GM18511 (cell line): ENCODE results near the gene UBTD2.
"Not testable (repeated sequence)": the region's sequence is repeated elsewhere in the genome, so short reads cannot be mapped to it uniquely, and the experiment has no call there.

Source experiments
- ATAC-seq: cut with Tn5 transposase; IDR thresholded peaks from one replicate; pipeline ENCODE4 v1.9.1; 2021; ENCODE audit warnings: mild to moderate bottlenecking, moderate library complexity; ENCODE audit not compliant: unreplicated experiment

Gene UBTD2, protein sequence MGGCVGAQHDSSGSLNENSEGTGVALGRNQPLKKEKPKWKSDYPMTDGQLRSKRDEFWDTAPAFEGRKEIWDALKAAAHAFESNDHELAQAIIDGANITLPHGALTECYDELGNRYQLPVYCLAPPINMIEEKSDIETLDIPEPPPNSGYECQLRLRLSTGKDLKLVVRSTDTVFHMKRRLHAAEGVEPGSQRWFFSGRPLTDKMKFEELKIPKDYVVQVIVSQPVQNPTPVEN

DNA sequence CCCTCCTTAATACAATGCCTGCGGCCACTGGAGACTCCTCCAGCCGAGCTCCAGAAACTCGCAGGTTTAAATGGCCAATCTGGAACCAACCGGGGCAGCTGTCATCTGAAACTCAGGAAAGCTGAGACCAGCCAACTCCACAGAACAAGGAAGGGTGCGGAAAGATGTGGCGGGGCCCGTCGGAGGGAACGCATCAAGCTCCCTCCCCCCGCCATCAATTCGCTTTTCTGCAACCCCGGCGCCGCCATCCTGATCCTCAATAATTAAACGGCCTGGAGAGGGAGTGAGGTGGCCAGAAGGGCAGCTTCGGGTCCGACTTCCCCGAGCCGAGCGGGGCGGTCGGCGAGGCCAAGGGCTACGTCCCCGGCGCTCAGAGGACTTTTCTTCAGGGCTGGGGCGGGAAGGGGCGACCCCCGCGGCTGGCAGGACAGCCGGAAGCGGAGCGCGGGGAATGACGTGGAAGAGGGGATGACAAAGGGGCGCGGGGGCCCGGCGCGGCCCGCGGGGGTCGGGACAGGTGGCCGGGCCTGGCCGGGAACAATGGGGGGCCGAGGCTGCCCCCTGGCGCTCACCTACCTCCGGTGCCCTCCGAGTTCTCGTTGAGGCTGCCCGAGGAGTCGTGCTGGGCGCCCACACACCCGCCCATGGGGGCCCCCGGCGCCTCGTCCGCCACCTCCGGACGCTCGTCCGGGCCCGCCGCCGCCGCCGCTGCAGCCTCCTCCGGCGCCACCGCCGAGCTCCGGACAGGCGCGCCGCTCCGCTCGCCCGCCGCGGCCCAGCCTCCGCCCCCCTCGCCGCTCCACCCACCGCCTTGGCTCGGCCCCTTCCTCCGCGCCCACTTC, at the start of gene UBTD2:
Gene UBTD2 (minus strand): TSS at position 745 of the 842 bp plus-strand sequence. CDS start 99 bp downstream, at position 646.
- peak; percentile 92 for ATAC-seq

DNA sequence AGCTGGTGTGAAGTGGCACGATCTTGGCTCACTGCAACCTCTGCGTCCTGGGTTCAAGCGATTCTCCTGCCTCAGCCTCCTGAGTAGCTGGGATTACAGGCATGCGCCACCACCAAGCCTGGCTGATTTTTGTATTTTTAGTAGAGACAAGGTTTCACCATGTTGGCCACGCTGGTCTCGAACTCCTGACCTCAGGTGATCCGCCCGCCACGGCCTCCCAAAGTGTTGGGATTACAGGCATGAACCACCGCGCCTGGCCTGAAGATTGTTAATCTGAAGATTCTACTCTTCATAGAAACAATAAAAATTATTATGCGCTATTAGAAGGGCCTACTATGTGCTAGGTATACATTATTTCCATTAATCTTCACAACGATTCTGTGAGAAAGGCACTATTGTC, 43.3 kb upstream of the UBTD2 start:
- ATAC-seq, result not testable (repeated sequence)

DNA sequence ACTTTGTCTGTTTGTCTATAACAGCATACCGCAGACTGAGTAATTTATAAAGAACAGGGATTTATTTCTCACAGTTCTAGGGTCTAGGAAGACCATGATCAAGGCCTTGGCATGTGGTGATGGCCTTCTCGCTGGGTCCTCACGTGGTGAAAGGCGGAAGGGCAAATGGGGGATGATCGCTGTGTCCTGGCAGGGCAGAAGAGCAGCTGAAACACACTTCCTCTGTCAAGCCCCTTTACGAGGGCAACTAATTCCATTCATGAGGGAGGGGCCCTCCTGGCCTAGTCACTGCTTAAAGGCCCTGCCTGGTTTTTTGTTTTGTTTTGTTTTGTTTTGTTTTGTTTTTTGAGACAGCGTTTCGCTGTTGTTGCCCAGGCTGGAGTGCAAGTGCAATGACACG, 41.9 kb upstream of the UBTD2 start:
- ATAC-seq, result no peak

DNA sequence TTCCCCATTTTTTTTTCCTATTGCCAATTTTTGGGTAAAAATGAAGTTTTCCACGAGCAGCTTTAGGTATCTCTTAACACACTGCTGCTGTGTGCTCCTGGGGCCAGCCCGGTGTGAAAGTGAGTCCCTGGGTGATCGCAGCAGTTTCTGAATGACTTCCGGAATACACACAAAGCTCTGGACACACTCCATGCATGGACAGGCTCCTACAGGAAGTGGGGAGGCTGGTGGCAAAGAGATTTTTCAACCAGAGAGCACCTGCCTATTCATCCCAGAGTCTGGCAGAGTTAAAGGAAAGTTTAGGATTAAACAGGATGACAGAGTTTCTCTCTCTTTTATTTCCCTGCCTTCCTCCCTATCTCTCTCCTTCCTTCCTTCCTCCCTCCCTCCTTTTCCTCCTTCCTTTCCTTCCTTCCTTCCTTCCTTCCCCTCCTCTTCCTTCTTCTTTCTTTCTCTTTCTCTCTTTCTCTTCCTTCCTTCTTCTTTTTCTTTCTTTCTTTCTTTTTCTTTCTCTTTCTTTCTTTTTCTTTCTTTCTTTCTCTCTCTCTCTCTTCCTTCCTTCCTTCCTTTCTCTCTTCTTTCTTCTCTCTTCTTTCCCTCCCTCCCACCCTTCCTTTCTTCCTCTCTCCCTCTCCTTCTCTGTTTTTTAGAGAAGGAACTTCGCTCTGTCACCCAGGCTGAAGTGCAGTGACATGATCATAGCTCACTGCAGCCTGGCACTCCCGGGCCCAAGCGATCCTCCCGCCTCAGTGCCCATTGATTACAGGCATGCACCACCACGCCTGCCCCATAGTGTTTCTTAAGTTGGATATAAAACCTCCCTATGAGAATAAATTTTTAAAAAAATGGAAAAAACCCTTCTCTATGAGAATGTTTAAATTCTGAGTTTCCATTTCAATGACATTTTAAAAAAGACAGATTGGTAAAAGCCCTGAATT, 38.7 kb upstream of the UBTD2 start:
- ATAC-seq, result no peak

DNA sequence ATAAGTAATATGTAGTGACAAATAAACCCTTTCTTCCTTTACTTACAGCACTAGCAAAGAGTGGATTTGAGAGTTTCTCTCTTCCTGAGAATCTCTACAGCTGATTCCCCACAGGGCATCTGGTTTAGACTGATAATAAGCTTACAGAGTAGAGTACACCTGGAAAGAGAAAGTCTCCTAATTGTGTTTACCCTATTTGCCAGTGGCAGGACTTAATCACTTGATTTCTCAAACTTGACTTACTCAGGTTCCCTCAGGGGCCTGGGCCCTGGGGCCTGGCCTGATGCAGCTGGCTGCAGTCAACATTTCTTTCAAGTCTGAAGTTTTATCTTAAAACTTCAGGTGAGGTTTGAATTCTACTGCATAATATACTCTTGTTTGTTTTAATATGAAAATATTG, 38.0 kb upstream of the UBTD2 start:
- no peak for ATAC-seq

DNA sequence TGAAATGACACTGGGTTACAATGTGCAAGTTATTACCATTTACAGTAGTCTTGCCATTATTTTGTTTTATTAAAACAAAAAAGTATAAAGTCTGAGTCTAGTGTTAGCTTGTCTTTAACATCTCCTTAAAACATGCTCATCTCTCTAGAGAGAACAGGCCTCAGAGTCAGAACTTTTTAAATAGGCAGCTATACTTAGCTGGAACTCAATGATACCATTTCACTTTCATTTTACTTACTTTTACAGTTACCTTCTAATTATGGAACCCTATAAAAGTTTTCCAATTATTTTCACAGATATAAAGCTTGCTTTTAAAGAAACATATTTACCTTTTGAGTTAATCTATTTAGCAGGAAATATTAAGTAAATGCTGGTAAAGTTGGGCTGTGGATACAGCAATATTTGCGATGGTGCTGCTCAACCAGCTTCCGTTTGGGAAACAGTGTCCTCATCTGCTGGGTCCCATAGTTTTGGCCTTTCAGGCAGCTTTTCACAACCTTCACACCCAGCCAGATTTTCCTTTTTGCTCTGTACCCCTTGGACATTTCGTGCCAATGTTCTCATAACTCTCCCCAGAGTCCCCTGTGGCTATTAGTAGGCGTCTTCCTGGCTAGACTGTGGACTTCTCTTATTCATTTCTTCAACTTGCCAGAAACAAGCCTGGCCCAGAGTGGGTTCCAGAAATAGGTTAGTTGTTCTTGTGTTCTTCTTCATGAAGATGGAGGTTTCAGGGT, 36.3 kb upstream of the UBTD2 start:
- no peak for ATAC-seq

DNA sequence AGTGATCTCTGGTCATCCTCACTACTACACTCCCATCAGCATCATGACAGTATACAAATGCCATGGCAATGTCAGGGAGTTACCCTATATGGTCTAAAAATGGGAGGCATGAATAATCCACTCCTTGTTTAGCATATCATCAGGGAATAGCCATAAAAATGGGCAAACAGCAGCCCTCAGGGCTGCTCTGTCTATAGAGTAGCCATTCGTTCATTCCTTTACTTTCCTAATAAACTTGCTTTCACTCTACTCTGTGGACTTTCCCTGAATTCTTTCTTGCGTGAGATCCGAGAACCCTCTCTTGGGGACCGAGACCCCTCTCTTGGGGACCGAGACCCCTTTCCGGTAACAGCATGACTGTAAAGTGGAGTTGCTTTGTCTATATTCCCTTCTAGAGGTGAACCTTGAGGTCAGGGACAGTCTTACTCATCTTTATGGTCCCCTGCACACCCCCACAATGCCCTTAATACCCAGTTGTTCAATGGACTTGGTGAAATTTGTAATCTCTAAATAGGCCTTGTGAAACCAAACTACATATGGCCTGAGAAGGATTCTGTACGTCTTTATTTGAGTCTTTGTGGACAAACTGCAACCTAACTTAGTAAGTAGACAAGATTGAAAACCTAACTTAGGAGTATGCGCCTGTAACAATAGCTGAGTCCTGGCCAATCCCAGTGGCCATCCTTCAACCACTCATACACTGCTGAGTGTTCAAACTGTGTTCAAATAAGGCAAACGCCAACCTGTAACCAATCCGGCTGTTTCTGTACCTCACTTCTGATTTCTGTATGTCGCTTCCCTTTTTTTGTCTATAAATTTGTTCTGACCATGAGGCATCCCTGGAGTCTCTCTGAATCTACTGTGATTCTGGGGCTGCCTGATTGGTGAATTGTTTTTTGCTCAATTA, 32.3 kb upstream of the UBTD2 start:
- no peak for ATAC-seq

DNA sequence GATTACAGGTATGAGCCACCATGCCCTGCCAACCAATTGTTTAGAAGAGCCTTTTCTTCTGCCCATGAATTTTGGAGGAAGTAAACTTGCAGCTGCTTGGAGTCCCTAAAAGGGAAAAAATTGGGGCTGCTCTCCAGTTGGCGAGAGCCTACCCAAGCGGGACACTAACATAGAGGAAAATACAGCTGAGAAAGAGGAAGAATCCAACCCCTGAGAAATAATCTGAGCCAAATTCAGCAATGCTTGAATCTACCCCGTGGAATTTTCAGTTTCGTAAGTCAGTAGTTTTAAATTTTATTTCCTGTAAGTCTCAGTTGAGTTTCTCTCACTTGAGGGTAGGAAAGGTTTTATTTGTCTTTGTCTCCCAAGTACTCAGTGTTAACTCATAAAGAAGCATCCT, 30.4 kb upstream of the UBTD2 start:
- no peak for ATAC-seq

DNA sequence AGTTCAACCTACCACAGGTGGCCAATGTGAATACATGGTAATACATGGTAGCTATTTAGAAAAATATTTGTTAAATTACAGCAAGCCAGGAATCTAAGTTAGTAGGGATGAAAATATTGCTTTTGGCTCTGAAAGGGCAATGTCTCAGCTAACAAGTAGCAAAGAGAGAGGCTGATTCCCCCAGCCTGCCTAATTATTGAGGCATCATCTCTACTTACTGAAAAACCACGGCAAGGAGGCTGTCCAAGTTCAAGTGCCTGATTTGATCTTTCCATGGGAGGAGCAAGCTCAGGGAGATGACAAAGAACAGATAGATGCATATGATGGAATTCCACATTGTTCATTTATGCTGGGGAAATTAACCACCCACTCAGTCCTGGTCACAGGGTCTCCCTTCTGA, 28.7 kb upstream of the UBTD2 start:
- ATAC-seq, result no peak

DNA sequence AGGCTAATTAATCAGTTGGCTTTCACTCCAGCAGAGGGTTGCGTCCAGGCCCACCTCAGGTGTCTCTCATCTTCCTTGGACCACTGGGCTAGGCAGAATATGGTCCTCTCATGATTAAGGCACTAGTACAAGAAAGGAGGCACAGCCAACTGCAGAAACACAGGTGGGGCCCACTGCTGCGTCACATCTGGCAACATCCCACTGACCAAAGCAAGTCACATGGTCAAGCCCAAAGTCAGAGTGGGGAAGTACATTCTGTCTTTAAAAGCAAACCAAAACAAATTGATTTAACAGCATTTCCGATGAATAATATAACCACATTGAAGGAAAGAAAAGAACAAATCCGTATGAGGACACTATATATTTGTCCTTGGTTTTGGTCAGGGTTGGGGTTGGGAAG, 28.0 kb upstream of the UBTD2 start:
- ATAC-seq, result no peak

DNA sequence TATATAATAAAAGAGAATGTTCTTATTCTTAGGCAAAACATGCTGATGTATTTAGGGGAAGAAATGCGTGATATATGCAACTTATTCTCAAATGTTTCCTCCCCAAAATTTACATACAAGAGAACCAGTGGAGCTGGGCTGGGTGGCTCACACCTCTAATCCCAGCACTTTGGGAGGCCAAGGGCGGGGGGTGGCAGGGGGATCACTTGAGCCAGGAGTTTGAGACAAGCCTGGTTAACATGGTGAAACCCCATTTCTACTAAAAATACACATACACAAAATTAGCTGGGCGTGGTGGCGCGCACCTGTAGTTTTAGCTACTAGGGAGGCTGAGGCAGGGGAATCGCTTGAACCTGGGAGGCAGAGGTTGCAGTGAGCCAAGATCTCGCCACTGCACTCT, 27.5 kb upstream of the UBTD2 start:
- ATAC-seq, result no peak

DNA sequence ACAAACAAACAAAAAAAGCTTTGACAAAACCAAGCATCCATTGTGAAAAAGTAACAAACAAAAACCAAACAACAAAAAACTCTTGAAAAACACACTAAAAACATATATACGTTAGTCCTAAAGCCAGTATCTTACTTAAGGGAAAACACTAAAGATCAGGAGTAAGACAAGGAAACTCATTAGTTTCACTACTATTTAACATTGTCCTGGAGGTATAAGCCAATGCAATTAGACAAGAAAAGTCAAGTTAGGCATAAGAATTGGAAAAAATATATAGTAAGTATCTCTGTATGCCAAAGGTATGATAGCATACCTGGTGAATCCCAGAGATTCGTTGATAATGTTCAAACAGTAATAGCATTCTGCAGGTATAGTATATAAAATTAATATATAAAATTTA, 21.8 kb upstream of the UBTD2 start:
- no peak for ATAC-seq

DNA sequence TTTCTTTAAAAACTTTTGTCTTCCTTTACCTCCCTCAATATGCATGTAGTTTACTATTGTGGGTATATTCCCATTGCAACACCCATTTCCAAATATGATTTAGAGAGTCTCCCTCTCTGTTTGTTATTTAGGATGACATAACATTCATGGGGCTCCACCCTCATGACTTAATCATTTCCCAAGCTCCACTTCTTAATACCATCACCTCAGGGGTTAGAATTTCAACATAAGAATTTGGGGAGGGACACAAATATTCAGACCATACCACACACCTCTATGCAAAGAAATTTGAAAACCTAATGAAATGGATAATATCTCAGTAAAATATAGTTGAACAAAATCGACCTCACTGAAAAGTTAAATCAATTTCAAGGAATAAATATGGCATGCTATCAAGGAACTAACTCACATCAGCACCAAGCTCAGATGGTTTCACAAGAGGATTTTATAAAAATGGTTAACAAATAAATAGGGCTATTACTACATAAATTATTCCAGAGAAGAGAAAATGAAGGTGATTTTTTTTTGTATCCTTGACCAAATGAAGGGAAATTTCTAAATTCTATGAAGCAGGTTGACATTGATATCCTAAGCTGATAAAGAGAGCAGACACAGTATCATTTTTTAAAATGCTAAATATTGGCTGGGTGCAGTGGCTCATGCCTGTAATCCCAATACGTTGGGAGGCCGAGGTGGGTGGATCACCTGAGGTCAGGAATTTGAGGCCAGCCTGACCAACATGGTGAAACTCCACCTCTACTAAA, 20.2 kb upstream of the UBTD2 start:
- ATAC-seq, result no peak

DNA sequence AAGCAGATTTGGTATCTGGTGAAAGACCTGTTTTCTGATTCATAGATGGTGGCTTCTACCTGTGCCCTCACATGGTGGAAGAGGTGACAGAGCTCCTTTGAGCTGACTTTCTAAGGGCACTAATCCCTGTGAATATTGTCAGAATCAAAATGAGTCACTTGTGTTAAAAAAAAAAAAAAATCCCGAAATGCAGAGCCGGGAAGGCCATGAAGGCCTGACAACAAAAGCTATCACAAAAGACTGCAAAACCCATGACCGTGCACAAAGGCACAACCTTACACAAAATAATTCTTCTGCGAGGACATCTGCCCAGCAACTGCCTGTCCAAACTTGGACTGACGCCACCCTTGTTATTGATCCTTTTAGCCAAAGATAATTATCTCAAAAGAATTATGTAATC, 19.6 kb upstream of the UBTD2 start:
- no peak for ATAC-seq

DNA sequence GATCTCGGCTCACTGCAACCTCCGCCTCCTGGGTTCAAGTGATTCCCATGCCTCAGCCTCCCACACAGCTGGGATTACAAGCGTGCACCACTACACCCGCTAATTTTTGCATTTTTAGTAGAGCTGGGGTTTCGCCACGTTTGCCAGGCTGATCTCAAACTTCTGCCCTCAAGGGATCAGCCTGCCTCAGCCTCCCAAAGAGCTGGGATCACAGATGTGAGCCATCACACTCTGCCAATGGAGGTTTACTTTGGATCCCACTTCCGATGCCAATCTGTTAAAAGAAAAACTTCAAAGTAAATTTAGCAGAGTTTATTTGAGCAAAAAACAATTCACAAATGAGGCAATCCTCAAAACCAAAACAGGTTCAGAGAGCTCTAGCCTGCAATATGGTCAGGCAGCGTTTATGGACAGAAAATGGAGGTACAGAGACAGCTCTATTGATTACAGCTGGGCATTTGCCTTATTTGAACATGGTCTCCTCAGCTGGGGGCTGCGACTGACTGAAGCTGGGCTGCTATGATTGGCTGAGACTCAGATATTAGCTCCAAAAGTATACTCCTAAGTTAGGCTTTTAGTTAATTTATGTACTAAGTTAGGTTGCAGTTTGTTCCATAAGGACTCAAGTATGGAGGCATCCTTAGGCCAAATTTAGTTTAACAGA, 18.6 kb upstream of the UBTD2 start:
- no peak for ATAC-seq

DNA sequence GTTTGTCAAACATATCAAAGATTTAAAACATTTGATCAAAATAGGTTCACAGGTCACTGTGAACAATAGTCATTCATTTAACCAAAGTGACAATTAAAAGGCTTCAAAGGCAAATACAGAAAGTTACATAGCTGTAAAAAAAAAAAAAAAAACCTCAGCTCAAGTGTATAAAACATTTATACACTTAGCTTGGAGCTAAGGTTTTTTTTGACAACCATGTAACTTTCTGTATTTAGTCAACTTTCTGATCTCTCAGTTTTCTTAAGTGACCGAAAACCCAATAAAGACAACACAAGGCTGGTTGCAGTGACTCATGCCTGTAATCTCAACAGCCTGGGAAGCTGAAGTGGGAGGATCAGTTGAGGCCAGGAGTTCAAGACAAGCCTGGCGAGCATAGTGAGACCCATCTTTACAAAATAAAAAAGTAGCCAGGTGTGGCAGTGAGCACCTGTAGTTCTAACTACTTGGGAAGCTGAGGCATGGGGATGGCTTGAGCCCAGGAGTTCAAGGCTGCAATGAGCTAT, 16.4 kb upstream of the UBTD2 start:
- ATAC-seq, result no peak

DNA sequence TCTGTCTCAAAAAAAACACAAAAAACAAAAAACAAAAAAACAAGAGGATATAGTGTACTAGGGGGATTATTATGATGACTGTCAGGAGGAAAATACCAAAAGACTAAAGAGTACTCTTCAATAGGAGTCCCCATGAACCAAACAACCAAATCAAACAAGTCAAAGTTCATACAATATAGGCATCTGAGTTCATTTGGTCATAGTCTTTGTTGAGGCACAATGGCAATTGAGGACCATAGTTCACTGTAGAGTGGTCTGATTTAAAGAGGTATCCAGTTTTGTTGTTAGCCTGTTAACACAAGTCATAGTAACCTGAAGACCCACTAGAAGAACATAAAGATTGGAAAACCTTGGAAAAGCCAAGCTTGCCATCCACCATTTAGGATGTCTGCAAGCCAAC, 11.3 kb upstream of the UBTD2 start:
- ATAC-seq, result no peak

DNA sequence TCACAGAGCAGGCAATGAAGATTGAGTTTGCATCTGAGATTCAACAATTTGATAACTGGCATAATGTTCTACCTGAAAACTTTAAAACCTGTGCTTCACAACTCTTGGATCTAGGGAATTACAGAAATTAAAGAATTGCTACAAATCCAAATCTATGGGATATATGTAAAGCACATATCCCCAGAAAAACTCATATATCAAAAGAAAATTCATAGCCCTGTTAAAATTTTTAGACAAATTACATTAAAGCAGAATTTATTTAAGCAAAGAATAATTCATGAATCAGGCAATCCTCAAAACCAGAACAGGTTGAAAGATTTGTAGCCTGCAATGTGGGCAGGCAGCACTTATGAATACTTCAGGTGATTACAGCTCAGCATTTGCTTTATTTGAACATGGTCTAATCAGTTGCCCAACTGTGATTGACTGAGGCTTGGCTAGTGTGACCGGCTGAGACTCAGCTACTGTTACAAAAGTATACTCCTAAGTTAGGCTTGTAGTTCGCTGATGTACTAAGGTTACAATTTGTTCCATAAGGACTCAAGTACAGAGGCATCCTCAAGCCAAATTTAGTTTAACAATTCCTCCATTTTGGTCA, 10.3 kb upstream of the UBTD2 start:
- ATAC-seq, result no peak
